HG03025 (cell line): ENCODE results near the gene ADAMTSL5.
"Not testable (repeated sequence)": the region's sequence is repeated elsewhere in the genome, so short reads cannot be mapped to it uniquely, and the experiment has no call there.

Experiments
- ATAC-seq: cut with Tn5 transposase; IDR thresholded peaks from one replicate; pipeline ENCODE4 v1.9.1; 2021; ENCODE audit warnings: mild to moderate bottlenecking, moderate library complexity; ENCODE audit not compliant: unreplicated experiment, low FRiP score

ADAMTSL5 gene

GRCh38 chr19:1483131-1483978 is 29.5 kb downstream of the ADAMTSL5 start:
- no peak for ATAC-seq

GRCh38 chr19:1482361-1483130 is 30.3 kb downstream of the ADAMTSL5 start:
- no peak for ATAC-seq

DNA sequence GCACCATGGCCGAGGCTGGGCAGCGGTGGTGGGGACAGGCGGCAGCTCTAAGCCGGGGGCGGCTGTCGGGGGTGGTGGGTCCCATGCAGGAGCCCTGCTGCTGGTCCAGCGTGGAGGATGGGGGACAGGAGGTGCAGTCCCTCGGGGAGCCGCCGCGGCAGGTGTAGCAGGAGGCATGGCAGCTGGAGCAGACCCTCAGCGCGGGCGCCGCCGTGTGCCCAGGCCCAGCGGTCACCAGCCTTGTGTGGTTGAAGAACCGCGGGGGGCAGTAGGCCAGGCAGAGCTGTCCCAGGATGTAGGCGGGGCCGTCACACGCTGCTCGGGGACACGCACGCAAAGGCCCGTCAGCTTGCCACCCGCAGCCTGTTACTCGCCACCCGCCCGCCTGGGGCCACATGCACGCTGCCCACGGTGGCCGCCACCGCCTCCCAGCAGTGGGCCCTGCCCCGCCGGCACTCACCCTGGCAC is 30.9 kb downstream of the ADAMTSL5 start:
- ATAC-seq, result no peak

- ATAC-seq, result no peak
These were observed 31.5 kb downstream of the ADAMTSL5 start for GRCh38 chr19:1481224-1481892.

- peak; percentile 84 for ATAC-seq
These were observed 33.7 kb downstream of the ADAMTSL5 start, which contains the start of gene C19orf25 for GRCh38 chr19:1478934-1479707. C19orf25 (minus strand) TSS chr19:1479215; CDS start chr19:1478903, 312 bp downstream.

GRCh38 chr19:1477056-1477455 is 35.8 kb downstream of the ADAMTSL5 start:
- ATAC-seq, result not testable (repeated sequence)

- no peak for ATAC-seq
These were observed 36.9 kb downstream of the ADAMTSL5 start for GRCh38 chr19:1475751-1476437.

DNA sequence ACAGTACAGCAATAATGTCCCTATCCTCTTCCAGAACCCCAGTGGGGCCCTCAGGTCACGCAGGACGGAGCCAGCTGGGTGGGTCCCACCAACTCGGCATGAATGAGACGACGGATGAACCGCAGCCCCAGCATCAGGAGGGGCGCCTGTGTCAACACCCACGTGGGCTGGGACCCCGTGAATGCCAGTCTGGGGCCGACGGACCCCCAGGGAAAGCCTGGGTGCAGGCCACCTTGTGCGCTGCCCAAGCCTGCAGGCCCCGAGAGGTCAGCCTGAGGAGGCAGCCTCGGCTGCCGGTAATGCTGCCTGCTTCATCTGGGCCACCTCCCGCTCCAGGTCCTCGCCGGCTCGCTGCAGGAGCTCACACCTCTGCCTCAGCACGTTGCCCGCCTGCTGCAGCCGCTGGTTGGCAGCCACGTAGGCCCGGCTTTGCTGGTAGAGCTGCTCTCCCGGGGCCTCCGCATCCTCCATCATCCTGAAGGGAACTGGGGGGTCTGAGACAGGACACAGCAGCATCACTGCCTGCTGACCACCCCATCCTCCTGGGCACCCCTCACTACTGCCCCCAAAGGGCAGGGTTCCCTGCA is 38.0 kb downstream of the ADAMTSL5 start:
- no peak for ATAC-seq

GRCh38 chr19:1474011-1474764 is 38.6 kb downstream of the ADAMTSL5 start:
- ATAC-seq, result no peak

DNA sequence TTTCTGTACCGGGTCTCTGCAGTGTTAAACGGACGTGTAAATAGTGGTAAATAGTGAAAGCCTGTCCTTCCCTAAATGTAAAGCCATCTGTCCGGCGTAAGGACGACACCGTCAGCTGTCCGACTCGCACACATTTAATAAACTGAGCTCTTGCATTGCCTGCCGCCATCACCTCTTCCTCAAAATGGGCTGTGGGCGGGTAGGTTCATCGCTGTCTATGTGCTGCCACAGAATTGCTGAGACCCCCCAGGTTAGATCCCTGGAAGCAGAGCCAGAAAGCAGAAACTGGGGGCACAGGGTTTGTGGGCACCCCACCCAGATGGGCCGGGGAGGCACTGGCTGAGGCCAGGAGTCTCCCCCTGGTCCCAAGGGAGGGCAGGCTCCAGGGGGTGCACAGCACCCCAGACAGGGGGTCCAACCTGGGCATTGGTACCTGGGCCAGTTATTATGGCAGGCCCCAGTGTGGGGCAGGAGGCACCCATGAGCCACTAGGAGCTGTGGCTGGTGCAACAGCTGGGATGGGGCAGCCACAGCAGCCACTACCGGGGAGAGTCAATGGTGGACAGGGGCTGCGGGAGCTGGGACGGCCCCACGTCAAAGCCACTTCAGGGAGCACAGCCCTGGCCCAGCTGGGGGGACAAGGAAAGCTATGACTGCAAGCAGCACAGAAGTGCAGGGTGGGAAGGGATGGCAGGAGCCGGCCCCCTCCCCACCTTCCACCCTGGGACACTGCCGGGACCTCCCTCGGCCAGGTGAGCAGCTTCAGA is 39.6 kb downstream of the ADAMTSL5 start:
- no peak for ATAC-seq

- ATAC-seq, result no peak
These were observed 40.4 kb downstream of the ADAMTSL5 start for GRCh38 chr19:1472231-1473084.

DNA sequence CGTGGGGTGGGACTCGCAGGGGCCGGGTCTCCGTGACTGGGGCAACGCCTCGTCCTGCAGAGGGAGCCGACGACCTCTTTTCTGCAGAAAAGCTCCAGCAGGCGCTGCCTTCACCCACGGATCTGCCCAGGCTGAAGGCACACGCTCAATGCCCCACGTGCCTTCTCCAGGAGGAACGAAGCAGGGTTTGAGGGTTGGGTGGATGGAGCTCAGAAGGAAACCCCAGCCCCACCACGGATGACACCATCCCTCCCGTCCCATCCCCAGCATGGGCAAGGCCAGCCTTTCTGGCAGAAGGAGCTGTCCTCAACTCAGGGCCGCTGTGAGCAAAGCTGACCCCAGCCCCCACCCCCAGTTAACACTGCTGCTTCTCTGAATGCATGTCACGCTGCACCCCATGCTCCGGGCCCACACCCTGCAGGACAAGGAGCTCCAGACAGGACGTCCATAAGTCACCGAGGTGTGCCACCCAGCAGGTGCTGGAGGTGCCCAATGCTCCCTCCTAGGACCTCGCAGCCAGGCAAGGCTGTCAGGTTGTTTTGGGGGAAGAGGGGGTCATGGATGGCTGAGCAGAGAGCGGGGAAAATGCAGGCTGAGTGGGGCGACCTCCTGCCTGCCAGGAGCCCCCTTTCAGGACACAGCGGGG is 41.2 kb downstream of the ADAMTSL5 start:
- ATAC-seq, result no peak

- no peak for ATAC-seq
These were observed 41.8 kb downstream of the ADAMTSL5 start for GRCh38 chr19:1471010-1471514.

- ATAC-seq, result no peak
These were observed 42.4 kb downstream of the ADAMTSL5 start for GRCh38 chr19:1470305-1471009.

- no peak for ATAC-seq
These were observed 42.8 kb downstream of the ADAMTSL5 start for GRCh38 chr19:1470055-1470304.
